Transverse colon (tissue), 4 donors: ENCODE data around the gene LRRC4. TPM values are rescaled to one million over a fixed set of nuclear protein-coding genes. Genes with fewer than 3 reads are reported as not detected.

ENCODE experiments used
- DNase-seq: peaks from one replicate; pipeline ENCODE4 v3.0.0-alpha.2; 2019
- H3K27ac ChIP-seq, 4 donors: fragments of 200-600 bp; sonication (generic); 2 replicates each; pipeline ENCODE4 v1.5.1; 2016 to 2018; ENCODE audit warnings: inconsistent platforms in 4 of 4
- H3K27me3 ChIP-seq: fragments of 200-600 bp; sonication (generic); 2 replicates; pipeline ENCODE4 v1.5.1; 2017; ENCODE audit warnings: inconsistent platforms
- H3K36me3 ChIP-seq, 4 donors: fragments of 200-600 bp; sonication (generic); 2 replicates each; pipeline ENCODE4 v1.5.1; 2017 to 2019; ENCODE audit warnings: inconsistent platforms in 4 of 4
- H3K4me1 ChIP-seq, 4 donors: fragments of 200-600 bp; sonication (generic); 2 replicates each; pipeline ENCODE4 v1.5.1; 2017 to 2020; ENCODE audit warnings: inconsistent platforms in 4 of 4
- H3K4me3 ChIP-seq, 4 donors: fragments of 200-600 bp; sonication (generic); 1 replicate in 1 of 4; 2 replicates in 3 of 4; pipeline versions ENCODE4 v1.5.1 to v1.6.1; 2017 to 2019; ENCODE audit warnings: inconsistent platforms in 4 of 4
- H3K9me3 ChIP-seq, 2 donors: fragments of 200-600 bp; sonication (generic); 2 replicates each; pipeline ENCODE4 v1.5.1; 2017 to 2019; ENCODE audit warnings: inconsistent platforms in 2 of 2
- EP300 ChIP-seq: sonication (generic); formaldehyde crosslinking; IDR thresholded peaks from one replicate; pipeline ENCODE4 v1.6.1; 2017; ENCODE audit warnings: antibody characterized with exemption, low read depth
- POLR2A ChIP-seq: fragments of 450-650 bp; IDR thresholded peaks from one replicate; pipeline ENCODE4 v1.6.1; 2016; ENCODE audit warnings: antibody characterized with exemption, mild to moderate bottlenecking, moderate library complexity
- POLR2AphosphoS5 ChIP-seq, 3 donors: sonication (generic); formaldehyde crosslinking; IDR thresholded peaks; one replicate each; pipeline ENCODE4 v1.6.1; 2016; ENCODE audit warnings: antibody characterized with exemption in 3 of 3
- WGBS, 2 donors: methylation state at CpG; one replicate each; pipeline ENCODE4 v1.1.5; 2018; ENCODE audit warnings: low coverage in 1 of 2; 5-methylcytosine and 5-hydroxymethylcytosine counted together
- in situ Hi-C, 4 donors: fragments of 200-750 bp; cut with MboI; loops; one replicate each; pipeline versions ENCODE4 v1.15.0 to v1.15.1; 2017; ENCODE audit warnings: low sequenced_read_pairs in 3 of 4, low pct_ligation_motif_present in 1 of 4, low pct_unique_long_range_greater_than_20kb in 1 of 4
- intact Hi-C: fragments of 100-400 bp; cut with DNase I; formaldehyde crosslinking; loops from one replicate; pipeline ENCODE4 v1.15.1; 2023; ENCODE audit warnings: low total_unique reads
- total RNA-seq, 4 donors: library from RNA; depleted of rRNA; stranded (reverse); fragments of >200 nt; gene quantifications; one replicate each; pipeline ENCODE4 v1.1.0, GENCODE V29; 2016
- TF ChIP-seq, protein P1 (sequence below), 5 experiments: fragments of 200-600 bp in 3 of 5; fragments of 450-650 bp in 2 of 5; sonication (generic) in 3 of 5; IDR thresholded peaks; 1 replicate in 2 of 5; 2 replicates in 3 of 5; pipeline ENCODE4 v1.5.1; 2016 to 2017; ENCODE audit warnings: antibody characterized with exemption in 5 of 5, inconsistent platforms in 3 of 5, mild to moderate bottlenecking in 2 of 5, moderate library complexity in 1 of 5

LRRC4 gene
- total RNA-seq, 4 donors from 2014 or later, result 0.20 to 1.2 (median 0.96) TPM

DNA sequence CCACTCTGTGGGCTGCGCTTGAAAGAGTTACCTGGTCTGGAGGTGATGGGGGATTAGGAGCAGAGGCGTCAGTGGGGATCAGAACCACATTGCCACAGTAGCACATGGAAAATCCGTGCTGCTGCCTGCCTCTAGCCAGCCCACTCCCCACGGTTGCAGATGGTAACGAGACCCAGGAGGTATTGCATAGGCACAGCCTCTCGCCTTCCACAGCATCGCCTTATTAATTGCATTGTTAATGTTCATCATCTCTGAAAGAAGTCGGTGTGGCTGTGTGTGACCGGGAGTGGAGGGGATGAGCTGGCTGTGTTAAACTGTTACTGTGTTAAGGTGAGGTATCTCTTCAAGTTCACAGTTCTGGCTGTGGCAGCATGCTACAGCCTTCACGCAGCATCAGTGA, 35.2 kb upstream of the LRRC4 start:
- Histone ChIP-seq H3K4me1 (no peaks in the 10 kb centered on the region), H3K9me3 (no peaks in the 10 kb centered on the region), H3K27me3 (no peaks in the 10 kb centered on the region), H3K4me3 (no peak overlapping the region), H3K36me3 (no peaks in the 10 kb centered on the region), H3K27ac (no peak overlapping the region)
- DNase-seq, result no peak
- intact Hi-C loops (no loop called here), in situ Hi-C loops (no loop called here)
- 90 to 95% methylated on average over 4 to 10 of the region's 10 CpGs for WGBS, 2 donors
- TF ChIP-seq, protein P1, sequence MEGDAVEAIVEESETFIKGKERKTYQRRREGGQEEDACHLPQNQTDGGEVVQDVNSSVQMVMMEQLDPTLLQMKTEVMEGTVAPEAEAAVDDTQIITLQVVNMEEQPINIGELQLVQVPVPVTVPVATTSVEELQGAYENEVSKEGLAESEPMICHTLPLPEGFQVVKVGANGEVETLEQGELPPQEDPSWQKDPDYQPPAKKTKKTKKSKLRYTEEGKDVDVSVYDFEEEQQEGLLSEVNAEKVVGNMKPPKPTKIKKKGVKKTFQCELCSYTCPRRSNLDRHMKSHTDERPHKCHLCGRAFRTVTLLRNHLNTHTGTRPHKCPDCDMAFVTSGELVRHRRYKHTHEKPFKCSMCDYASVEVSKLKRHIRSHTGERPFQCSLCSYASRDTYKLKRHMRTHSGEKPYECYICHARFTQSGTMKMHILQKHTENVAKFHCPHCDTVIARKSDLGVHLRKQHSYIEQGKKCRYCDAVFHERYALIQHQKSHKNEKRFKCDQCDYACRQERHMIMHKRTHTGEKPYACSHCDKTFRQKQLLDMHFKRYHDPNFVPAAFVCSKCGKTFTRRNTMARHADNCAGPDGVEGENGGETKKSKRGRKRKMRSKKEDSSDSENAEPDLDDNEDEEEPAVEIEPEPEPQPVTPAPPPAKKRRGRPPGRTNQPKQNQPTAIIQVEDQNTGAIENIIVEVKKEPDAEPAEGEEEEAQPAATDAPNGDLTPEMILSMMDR (IDR thresholded peaks at IDR 0.05), result no peak
- TF ChIP-seq POLR2AphosphoS5 (IDR thresholded peaks at IDR 0.05) (no peak), EP300 (no peak), POLR2A (no peak)

DNA sequence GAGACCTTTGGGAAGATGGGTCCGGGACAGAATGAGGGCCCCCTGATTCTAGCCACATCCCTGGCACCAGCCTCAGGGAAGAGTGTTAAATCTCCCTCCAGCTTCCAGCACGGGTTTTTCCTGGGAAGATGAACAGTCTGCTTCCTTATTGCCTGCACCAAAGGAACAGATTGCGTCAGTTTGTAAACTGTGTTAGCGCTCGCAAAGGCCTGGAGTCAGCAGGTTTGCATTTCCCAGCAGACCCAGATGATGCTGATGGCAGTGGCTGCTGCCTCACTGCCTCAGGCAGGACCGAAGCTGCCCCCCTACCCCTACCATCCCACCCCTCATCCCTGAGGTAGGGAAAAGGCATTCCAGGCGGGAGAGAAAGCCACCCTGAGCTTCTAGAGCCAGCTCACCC, 34.6 kb upstream of the LRRC4 start:
- intact Hi-C loops (no loop called here), in situ Hi-C loops (no loop called here)
- Histone ChIP-seq H3K9me3 (no peaks in the 10 kb centered on the region), H3K27ac (no peak overlapping the region), H3K27me3 (no peaks in the 10 kb centered on the region), H3K36me3 (no peaks in the 10 kb centered on the region), H3K4me3 (no peak overlapping the region), H3K4me1 (no peaks in the 10 kb centered on the region)
- TF ChIP-seq POLR2AphosphoS5 (IDR thresholded peaks at IDR 0.05) (no peak), POLR2A (no peak), EP300 (no peak)
- TF ChIP-seq, protein P1 (IDR thresholded peaks at IDR 0.05), result no peak
- DNase-seq, result peak; percentile 21
- 50 to 51% methylated on average over 4 to 7 of the region's 7 CpGs for WGBS, 2 donors

DNA sequence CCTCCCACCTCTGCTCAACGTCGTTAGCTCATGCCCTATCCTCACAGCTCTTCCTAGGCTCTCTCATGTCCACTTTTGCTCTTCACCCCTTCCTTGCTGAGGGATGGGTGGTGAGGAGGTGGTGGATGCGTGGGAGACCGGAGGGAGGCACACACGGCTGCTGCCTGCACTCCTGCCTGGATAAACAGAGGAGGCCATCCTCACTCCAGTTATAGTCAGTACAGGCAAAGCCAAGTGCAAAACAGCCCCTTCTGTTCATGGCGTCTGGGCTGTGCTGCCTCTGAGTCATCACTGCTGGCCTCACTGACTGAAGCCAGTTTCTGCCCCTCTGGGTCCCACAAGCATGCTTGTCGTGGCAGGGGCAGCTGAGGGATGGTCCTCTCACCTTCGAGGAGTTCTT, 31.9 kb upstream of the LRRC4 start:
- WGBS, 2 donors, result 96% methylated on average over 8 of the region's 8 CpGs; no CpG with 5 or more reads in 1 of the 2 donors
- TF ChIP-seq POLR2A (no peak), POLR2AphosphoS5 (IDR thresholded peaks at IDR 0.05) (no peak), EP300 (no peak)
- Histone ChIP-seq H3K4me3 (no peak overlapping the region), H3K27me3 (no peaks in the 10 kb centered on the region), H3K36me3 (no peaks in the 10 kb centered on the region), H3K27ac (no peak overlapping the region), H3K4me1 (no peaks in the 10 kb centered on the region), H3K9me3 (no peaks in the 10 kb centered on the region)
- intact Hi-C loops, result no loop called here
- no peak for DNase-seq
- in situ Hi-C loops, result no loop called here

DNA sequence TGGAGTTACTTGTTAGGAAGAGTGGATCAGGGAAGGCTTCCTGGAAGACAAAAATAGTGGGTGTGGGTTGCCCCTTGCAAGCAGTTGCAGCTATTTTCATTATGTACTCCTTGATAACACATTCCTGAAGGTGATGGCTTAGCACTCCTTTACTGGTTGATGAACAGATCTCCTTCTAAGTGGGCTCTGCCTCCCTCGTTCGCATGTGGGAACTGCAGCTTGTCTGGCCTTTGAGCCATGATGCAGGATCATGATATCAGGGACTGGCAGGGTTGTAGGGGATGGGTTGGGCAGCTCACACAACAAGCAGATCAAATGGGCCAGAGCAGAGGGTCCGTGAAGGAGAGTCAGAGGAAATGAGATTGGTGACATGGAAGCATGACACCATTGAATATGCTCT, 28.8 kb upstream of the LRRC4 start:
- no peaks in the 10 kb centered on the region for H3K4me1 ChIP-seq
- DNase-seq, result no peak
- H3K4me3 ChIP-seq, result no peak overlapping the region
- in situ Hi-C loops, result no loop called here
- TF ChIP-seq EP300 (no peak), POLR2AphosphoS5 (IDR thresholded peaks at IDR 0.05) (no peak), POLR2A (no peak)
- TF ChIP-seq, protein P1 (IDR thresholded peaks at IDR 0.05), result no peak
- H3K9me3 ChIP-seq, result no peaks in the 10 kb centered on the region
- WGBS, 2 donors, result 95 to 100% methylated on average over 1 to 3 of the region's 3 CpGs
- H3K27ac ChIP-seq, result no peak overlapping the region
- H3K36me3 ChIP-seq, result no peaks in the 10 kb centered on the region
- H3K27me3 ChIP-seq, result no peaks in the 10 kb centered on the region
- intact Hi-C loops, result no loop called here
